Endothelial cell of umbilical vein (primary cell): Measurements from ENCODE around the gene ACHE. TPM values are rescaled to one million over a fixed set of nuclear protein-coding genes. Genes with fewer than 3 reads are reported as not detected.

Experiments
- BruUV-seq: library from RNA; stranded (reverse); fragments of 400-500 nt; replicated peaks from 2 replicates; lab custom pipeline; 2021; lab: Mats Ljungman, UMichigan
- CTCF ChIA-PET: fragments of 300-600, 350-600 bp; sonication (Branson Sonifier 250); formaldehyde crosslinking; loops from one replicate; lab custom pipeline; 2021; ENCODE audit warnings: antibody characterized with exemption, inconsistent platforms; lab: Charles Lee
- POLR2A ChIA-PET: fragments of 300-600, 350-600 bp; sonication (Branson Sonifier 250); formaldehyde crosslinking; loops from one replicate; lab custom pipeline; 2021; ENCODE audit warnings: antibody characterized with exemption, inconsistent platforms; lab: Charles Lee
- DNase-seq: peaks from one replicate; pipeline ENCODE4 v3.0.0-alpha.2; 2011; ENCODE audit warnings: low read depth, low spot score
- FAIRE-seq: peaks from 2 replicates; lab custom pipeline; 2011; peaks lifted over from hg19 to GRCh38; lab: Jason Lieb, UNC
- H2AFZ ChIP-seq: 2 replicates; pipeline ENCODE4 v1.6.0; 2012; ENCODE audit warnings: low read depth, low read length, control low read depth, inconsistent platforms
- H3K27ac ChIP-seq: 2 replicates; pipeline ENCODE4 v1.5.1; 2011; ENCODE audit warnings: low read depth, mild to moderate bottlenecking, control low read depth, low read length, moderate library complexity; ENCODE audit not compliant: insufficient read depth
- H3K27me3 ChIP-seq, 2 experiments: 2 replicates each; pipeline versions ENCODE4 v1.6.0 to v1.6.1; 2011; ENCODE audit warnings: low read length in 2 of 2, mixed read lengths in 1 of 2; ENCODE audit not compliant: control insufficient read depth in 2 of 2, insufficient read depth in 2 of 2
- H3K36me3 ChIP-seq, 2 experiments: 2 replicates in 1 of 2; 3 replicates in 1 of 2; pipeline ENCODE4 v1.5.1; 2011; ENCODE audit warnings: low read length in 2 of 2, mild to moderate bottlenecking in 1 of 2, moderate library complexity in 1 of 2; ENCODE audit not compliant: control insufficient read depth in 2 of 2, insufficient read depth in 2 of 2; ENCODE audit errors: extremely low read depth in 1 of 2
- H3K4me1 ChIP-seq: 3 replicates; pipeline ENCODE4 v1.5.1; 2011; ENCODE audit warnings: mild to moderate bottlenecking, low read length; ENCODE audit not compliant: control insufficient read depth, insufficient read depth; ENCODE audit errors: extremely low read depth
- H3K4me2 ChIP-seq: 2 replicates; pipeline ENCODE4 v1.6.1; 2011; ENCODE audit warnings: low read length, control low read depth, mixed read lengths; ENCODE audit not compliant: insufficient read depth
- H3K4me3 ChIP-seq, 3 experiments: fragments of 200-600 bp in 1 of 3; sonication (generic), shearing (Covaris generic) in 1 of 3; replicated peaks in 1 of 3; 2 replicates each; pipeline ENCODE4 v1.5.1; 2011 to 2016; ENCODE audit warnings: control low read depth in 3 of 3, low read length in 3 of 3, mild to moderate bottlenecking in 2 of 3, inconsistent platforms in 1 of 3, low read depth in 1 of 3, moderate library complexity in 1 of 3; ENCODE audit not compliant: insufficient read depth in 1 of 3
- H3K79me2 ChIP-seq: 2 replicates; pipeline ENCODE4 v1.6.0; 2012; ENCODE audit warnings: low read length, inconsistent platforms; ENCODE audit not compliant: control insufficient read depth, insufficient read depth
- H3K9ac ChIP-seq: replicated peaks from 2 replicates; pipeline ENCODE3; 2011; ENCODE audit warnings: low read length, control low read depth; ENCODE audit not compliant: insufficient read depth; ENCODE audit errors: extremely low read depth
- H3K9me1 ChIP-seq: replicated peaks from 3 replicates; pipeline ENCODE4 v1.6.0; 2011; ENCODE audit warnings: mild to moderate bottlenecking, low read length; ENCODE audit not compliant: control insufficient read depth, insufficient read depth; ENCODE audit errors: extremely low read depth
- H3K9me3 ChIP-seq: replicated peaks from 2 replicates; pipeline ENCODE4 v1.5.1; 2012; ENCODE audit warnings: low read length, inconsistent platforms; ENCODE audit not compliant: control insufficient read depth, insufficient read depth
- H4K20me1 ChIP-seq: replicated peaks from 2 replicates; pipeline ENCODE3; 2011; ENCODE audit warnings: mild to moderate bottlenecking, low read length; ENCODE audit not compliant: control insufficient read depth, insufficient read depth; ENCODE audit errors: extremely low read depth
- CTCF ChIP-seq, 2 donors: IDR thresholded peaks; 1 replicate in 1 of 2; 2 replicates in 1 of 2; pipeline ENCODE4 v1.5.1; 2011; ENCODE audit warnings: low read length in 2 of 2, mild to moderate bottlenecking in 2 of 2, moderate library complexity in 2 of 2, control low read depth in 1 of 2, inconsistent platforms in 1 of 2, low read depth in 1 of 2; ENCODE audit not compliant: insufficient read depth in 1 of 2; ENCODE audit errors: extremely low read depth in 1 of 2
- EZH2 ChIP-seq: IDR thresholded peaks from 2 replicates; pipeline ENCODE4 v1.6.1; 2012; ENCODE audit warnings: borderline replicate concordance, low read depth, mild to moderate bottlenecking, moderate library complexity, low read length, inconsistent platforms; ENCODE audit not compliant: severe bottlenecking
- FOS ChIP-seq: IDR thresholded peaks from 2 replicates; pipeline ENCODE4 v1.6.1; 2011; ENCODE audit warnings: mild to moderate bottlenecking, low read length, moderate library complexity, borderline replicate concordance; ENCODE audit not compliant: insufficient read depth
- GATA2 ChIP-seq: IDR thresholded peaks from 2 replicates; pipeline ENCODE4 v1.7.0; 2011; ENCODE audit warnings: low read depth, mild to moderate bottlenecking, moderate library complexity, mixed read lengths, low read length; ENCODE audit not compliant: insufficient read length, insufficient read depth
- JUN ChIP-seq: IDR thresholded peaks from 2 replicates; pipeline ENCODE4 v1.6.1; 2011; ENCODE audit warnings: borderline replicate concordance, low read depth; ENCODE audit not compliant: insufficient read length, insufficient read depth
- MYC ChIP-seq: IDR thresholded peaks from one replicate; pipeline ENCODE4 v1.6.1; 2011; ENCODE audit warnings: mild to moderate bottlenecking, low read depth, low read length
- POLR2A ChIP-seq: IDR thresholded peaks from 2 replicates; pipeline ENCODE4 v1.6.1; 2012; ENCODE audit warnings: low read depth, mild to moderate bottlenecking, control low read depth, low read length
- POLR2AphosphoS5 ChIP-seq: IDR thresholded peaks from 2 replicates; pipeline ENCODE4 v1.6.1; 2012; ENCODE audit warnings: low read depth, mild to moderate bottlenecking, control low read depth, low read length, moderate library complexity; ENCODE audit not compliant: insufficient read depth
- dilution Hi-C: fragments of 300-500 bp; cut with MboI; formaldehyde crosslinking; loops from one replicate; pipeline ENCODE4 v1.15.0; 2019; ENCODE audit warnings: low sequenced_read_pairs; ENCODE audit not compliant: extremely low pct_ligation_motif_present
- intact Hi-C: fragments of 100-400 bp; cut with micrococcal nuclease; formaldehyde crosslinking; loops from one replicate; pipeline ENCODE4 v1.10.0; 2022
- microRNA-seq: library from miRNA; unstranded; fragments of <30 nt; microRNA quantifications from one replicate; pipeline ENCODE4 v1.2.0, GENCODE V29; 2021; ENCODE audit warnings: borderline number of aligned reads, borderline replicate concordance
- polyA plus RNA-seq, 4 experiments: library from polyadenylated mRNA; depleted of rRNA in 3 of 4; stranded (reverse) in 3 of 4; unstranded in 1 of 4; fragments of >200 nt; gene quantifications; 2 replicates each; pipeline versions ENCODE4 v1.2.1 to v1.2.3, GENCODE V29; 2011 to 2012; ENCODE audit warnings: missing spikeins in 1 of 4
- small RNA-seq: library from RNA; depleted of rRNA; stranded (forward); fragments of <200 nt; gene quantifications from one replicate; pipeline ENCODE3, GENCODE V24; 2012; ENCODE audit warnings: low replicate concordance, low read depth; ENCODE audit not compliant: insufficient read depth, insufficient read length
- total RNA-seq: library from RNA; stranded (reverse); gene quantifications from 2 replicates; pipeline ENCODE4 v1.2.3, GENCODE V29; 2021
- TF ChIP-seq, protein P1 (sequence below): IDR thresholded peaks from 2 replicates; pipeline ENCODE4 v1.6.1; 2011; ENCODE audit not compliant: insufficient read depth, insufficient read length

The ACHE gene
- total and polyA plus RNA-seq, 2 donors (not counting 3 experiments of a cell fraction or from before 2014, with no cell fraction given), result 0.18 to 0.28 TPM

DNA sequence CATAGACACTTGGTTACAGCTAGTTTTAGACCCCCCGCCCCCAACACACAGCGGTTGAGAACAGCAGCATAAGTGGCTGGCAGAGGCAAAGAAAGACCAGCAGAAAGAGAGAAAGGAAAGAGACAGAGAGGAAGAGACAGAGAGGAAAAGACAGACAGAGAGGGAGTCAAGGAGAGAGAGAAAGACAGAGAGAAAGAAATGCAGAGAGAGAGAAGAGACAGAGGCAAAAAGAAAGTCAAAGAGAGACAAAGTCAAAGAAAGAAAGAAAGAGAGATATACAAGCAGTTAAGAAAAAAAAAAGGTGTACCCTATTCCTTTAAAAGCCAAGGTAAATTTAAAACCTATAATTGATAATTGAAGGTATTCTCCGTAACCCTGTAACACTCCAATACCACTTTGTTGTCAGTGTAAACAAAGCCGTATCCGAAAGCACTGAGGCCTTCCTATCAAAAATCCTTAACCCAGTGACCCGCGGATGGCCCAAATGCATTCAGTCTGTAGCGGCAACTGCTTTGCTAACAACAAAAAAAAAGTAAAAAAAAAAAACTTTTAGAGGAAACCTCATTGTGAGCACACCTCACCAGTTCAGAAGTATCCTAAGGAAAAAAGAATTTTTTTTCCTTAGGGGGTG lies 55.1 kb downstream of the ACHE start:
- dilution Hi-C loops, result loop anchor here (25.0 kb wide), 1 partner anchor 128 kb away; the partner anchor contains the start of genes EPO and POP7
- H3K36me3 ChIP-seq, result no peaks in the 10 kb centered on the region
- POLR2A ChIA-PET, result no interaction called here
- CTCF ChIA-PET, result interaction anchor here (0.6 kb wide), 1 partner anchor 13 kb away, joined by 3 read pairs; the partner anchor contains the start of gene EPHB4
- no peaks in the 10 kb centered on the region for H3K9me3 ChIP-seq
- intact Hi-C loops, result no loop called here
- TF ChIP-seq MYC (no peak), FOS (no peak), POLR2A (no peak), CTCF (IDR thresholded peaks at IDR 0.05; ENCODE audit: extremely low read depth in 1 of 2, insufficient read depth in 1 of 2, low read depth in 1 of 2, low read length in 2 of 2) (no peak), GATA2 (no peak), EZH2 (no peak), POLR2AphosphoS5 (no peak), JUN (no peak)
- TF ChIP-seq, protein P1, sequence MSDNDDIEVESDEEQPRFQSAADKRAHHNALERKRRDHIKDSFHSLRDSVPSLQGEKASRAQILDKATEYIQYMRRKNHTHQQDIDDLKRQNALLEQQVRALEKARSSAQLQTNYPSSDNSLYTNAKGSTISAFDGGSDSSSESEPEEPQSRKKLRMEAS, result no peak
- BruUV-seq, result no TSS peak
- no peak overlapping the region for H3K4me3 ChIP-seq
- DNase-seq (no peak), FAIRE-seq (no peak)
- peaks cover 14% of the 10 kb centered on the region for H3K4me1 ChIP-seq
- peak overlapping the region; percentile 39 for H2AFZ ChIP-seq
- H3K27me3 ChIP-seq, result no peaks in the 10 kb centered on the region
- H4K20me1 ChIP-seq, result no peaks in the 10 kb centered on the region
- no peak overlapping the region for H3K27ac ChIP-seq
- H3K9me1 ChIP-seq, result no peaks in the 10 kb centered on the region
- H3K9ac ChIP-seq, result no peak overlapping the region
- H3K79me2 ChIP-seq, result no peaks in the 10 kb centered on the region
- H3K4me2 ChIP-seq, result no peak overlapping the region

Small RNAs within 50 kb of the gene (microRNA-seq; reads per million reads assigned to microRNA genes)
- gene MIR6875, result not detected

Small RNAs within 50 kb of the gene (small RNA-seq; reads per million reads assigned to genes)
- gene RN7SL549P (not detected), gene RPS29P15 (not detected)

Other genes with a start within 250 kb of the ACHE start
- gene ACTL6B, start 239.4 kb downstream of the ACHE start, total RNA-seq, result not detected in 2 replicates
- gene ACTL6B, start 239.4 kb downstream of the ACHE start, polyA plus RNA-seq, result not detected in 2 replicates
- 297 and 300 TPM in 2 replicates for gene GNB2, start 222.1 kb downstream of the ACHE start, total RNA-seq
- 433 and 502 TPM in 2 replicates for gene GNB2, start 222.1 kb downstream of the ACHE start, polyA plus RNA-seq
- gene GIGYF1, start 201.6 kb downstream of the ACHE start, total RNA-seq, result 37.3 and 46.3 TPM in 2 replicates
- gene GIGYF1, start 201.6 kb downstream of the ACHE start, polyA plus RNA-seq, result 13.6 and 17.2 TPM in 2 replicates
- 47.4 and 48.0 TPM in 2 replicates for gene POP7, start 189.8 kb downstream of the ACHE start, total RNA-seq
- gene POP7, start 189.8 kb downstream of the ACHE start, polyA plus RNA-seq, result 48.8 and 68.2 TPM in 2 replicates
- not detected in 2 replicates for gene EPO, start 175.4 kb downstream of the ACHE start, total RNA-seq
- not detected in 2 replicates for gene EPO, start 175.4 kb downstream of the ACHE start, polyA plus RNA-seq
- gene ZAN, start 162.3 kb downstream of the ACHE start, total RNA-seq, result not detected in 2 replicates
- gene ZAN, start 162.3 kb downstream of the ACHE start, polyA plus RNA-seq, result not detected in 2 replicates
- 148 and 193 TPM in 2 replicates for gene EPHB4, start 68.4 kb downstream of the ACHE start, total RNA-seq
- 240 and 274 TPM in 2 replicates for gene EPHB4, start 68.4 kb downstream of the ACHE start, polyA plus RNA-seq
- gene SLC12A9, start 43.2 kb downstream of the ACHE start, total RNA-seq, result 30.1 and 35.0 TPM in 2 replicates
- gene SLC12A9, start 43.2 kb downstream of the ACHE start, polyA plus RNA-seq, result 37.0 and 37.5 TPM in 2 replicates
- gene TRIP6, start 28.5 kb downstream of the ACHE start, total RNA-seq, result 84.5 and 90.3 TPM in 2 replicates
- 88.6 and 90.3 TPM in 2 replicates for gene TRIP6, start 28.5 kb downstream of the ACHE start, polyA plus RNA-seq
- 199 and 202 TPM in 2 replicates for gene SRRT, start 20.8 kb downstream of the ACHE start, total RNA-seq
- gene SRRT, start 20.8 kb downstream of the ACHE start, polyA plus RNA-seq, result 51.9 and 58.6 TPM in 2 replicates
- gene UFSP1, start 6.2 kb downstream of the ACHE start, total RNA-seq, result 0.93 and 1.6 TPM in 2 replicates
- gene UFSP1, start 6.2 kb downstream of the ACHE start, polyA plus RNA-seq, result 0.84 and 1.1 TPM in 2 replicates
- not detected in 2 replicates for gene MUC3A, start 53.6 kb upstream of the ACHE start, total RNA-seq
- not detected in 2 replicates for gene MUC3A, start 53.6 kb upstream of the ACHE start, polyA plus RNA-seq
- not detected in 2 replicates for gene MUC12, start 73.7 kb upstream of the ACHE start, total RNA-seq
- gene MUC12, start 73.7 kb upstream of the ACHE start, polyA plus RNA-seq, result not detected in 2 replicates
- not detected in 2 replicates for gene MUC17, start 124.2 kb upstream of the ACHE start, total RNA-seq
- gene MUC17, start 124.2 kb upstream of the ACHE start, polyA plus RNA-seq, result not detected in 2 replicates
- gene TRIM56, start 189.6 kb upstream of the ACHE start, total RNA-seq, result 21.8 and 25.1 TPM in 2 replicates
- gene TRIM56, start 189.6 kb upstream of the ACHE start, polyA plus RNA-seq, result 1.9 and 2.3 TPM in 2 replicates
- gene SERPINE1, start 231.2 kb upstream of the ACHE start, total RNA-seq, result 2,296 and 2,645 TPM in 2 replicates
- gene SERPINE1, start 231.2 kb upstream of the ACHE start, polyA plus RNA-seq, result 4,637 and 5,683 TPM in 2 replicates